ENCODE results near the gene CDH23.

DNA sequence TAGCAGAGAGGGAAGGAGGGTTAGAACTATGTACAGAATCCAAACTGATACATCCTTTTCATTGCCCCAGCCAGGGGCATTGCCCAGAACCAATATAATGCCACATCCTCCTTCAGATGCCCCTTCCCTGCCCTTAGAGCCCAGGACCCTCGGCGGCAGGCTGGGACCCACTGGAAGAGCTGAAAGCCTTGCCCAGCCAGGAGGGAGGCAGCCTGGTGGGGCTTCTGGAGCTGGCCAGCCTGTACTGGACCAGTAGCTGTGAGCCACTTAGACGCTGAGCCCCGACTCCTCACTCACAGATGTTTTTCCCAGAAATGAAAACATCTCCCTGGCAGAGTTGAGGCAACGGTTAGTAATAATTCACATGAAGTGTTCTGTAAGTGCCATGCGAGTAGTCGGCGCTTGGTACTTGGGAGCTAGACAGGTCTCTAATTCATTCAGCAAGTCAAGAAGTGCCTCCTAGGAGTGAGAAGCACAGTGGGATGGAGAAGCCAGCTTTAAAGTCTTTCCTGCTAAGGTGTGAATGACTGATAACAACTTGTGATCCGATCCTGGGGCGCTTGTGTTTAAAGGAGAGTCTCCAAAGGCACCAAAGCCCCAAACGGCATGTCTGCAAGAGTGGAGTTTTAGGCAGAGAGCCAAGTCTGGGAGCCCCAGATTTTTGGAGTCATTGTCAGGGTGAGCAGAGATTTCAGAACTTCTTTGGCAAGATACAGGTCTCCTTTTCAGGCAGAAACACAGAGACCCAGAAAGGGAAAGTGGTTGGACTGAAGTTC is 366.8 kb downstream of the CDH23 start:
- TF ChIP-seq POLR2AphosphoS5 (IDR thresholded peaks at IDR 0.05) (peak in 1 of 2 donors; percentile 7), CTCF (IDR thresholded peaks at IDR 0.05) (no peak)

Data from upper lobe of left lung (tissue), 4 donors.